GM18508 (cell line): ENCODE measurements around the gene TSPAN12.
"Not testable (repeated sequence)": the region's sequence is repeated elsewhere in the genome, so short reads cannot be mapped to it uniquely, and the experiment has no call there.

Experiments used
- ATAC-seq: cut with Tn5 transposase; IDR thresholded peaks from one replicate; pipeline ENCODE4 v1.9.1; 2021; ENCODE audit warnings: moderate number of reproducible peaks; ENCODE audit not compliant: insufficient read depth, unreplicated experiment

Gene TSPAN12

GRCh38 chr7:120809260-120809659 is 48.7 kb downstream of the TSPAN12 start:
- no peak for ATAC-seq

GRCh38 chr7:120807390-120807789 is 50.6 kb downstream of the TSPAN12 start:
- no peak for ATAC-seq

- ATAC-seq = peak; percentile 77
Observed at GRCh38 chr7:120806669-120807068, 51.3 kb downstream of the TSPAN12 start.

GRCh38 chr7:120805636-120806388 is 52.1 kb downstream of the TSPAN12 start:
- peak; percentile 55 for ATAC-seq

- no peak for ATAC-seq
Observed at GRCh38 chr7:120802751-120803150, 55.2 kb downstream of the TSPAN12 start.

GRCh38 chr7:120799813-120800475 is 58.0 kb downstream of the TSPAN12 start:
- ATAC-seq = no peak

- ATAC-seq = no peak
Observed at GRCh38 chr7:120799147-120799546, 58.8 kb downstream of the TSPAN12 start.

GRCh38 chr7:120797026-120797645 is 60.8 kb downstream of the TSPAN12 start:
- ATAC-seq = no peak

GRCh38 chr7:120794106-120794729 is 63.7 kb downstream of the TSPAN12 start:
- ATAC-seq = no peak

- ATAC-seq = no peak
Observed at GRCh38 chr7:120793213-120793936, 64.6 kb downstream of the TSPAN12 start.

GRCh38 chr7:120792861-120793130 is 65.1 kb downstream of the TSPAN12 start:
- no peak for ATAC-seq

- ATAC-seq = no peak
Observed at GRCh38 chr7:120792091-120792860, 65.7 kb downstream of the TSPAN12 start.

- ATAC-seq = no peak
Observed at GRCh38 chr7:120785095-120785494, 72.8 kb downstream of the TSPAN12 start.

GRCh38 chr7:120783721-120784120 is 74.2 kb downstream of the TSPAN12 start:
- no peak for ATAC-seq

GRCh38 chr7:120783273-120783672 is 74.7 kb downstream of the TSPAN12 start:
- ATAC-seq = no peak

GRCh38 chr7:120781924-120782323 is 76.0 kb downstream of the TSPAN12 start:
- ATAC-seq = not testable (repeated sequence)

- ATAC-seq = no peak
Observed at GRCh38 chr7:120780938-120781337, 77.0 kb downstream of the TSPAN12 start.

GRCh38 chr7:120780451-120780850 is 77.5 kb downstream of the TSPAN12 start:
- ATAC-seq = not testable (repeated sequence)

- ATAC-seq = not testable (repeated sequence)
Observed at GRCh38 chr7:120779078-120779477, 78.9 kb downstream of the TSPAN12 start.

- no peak for ATAC-seq
Observed at GRCh38 chr7:120775755-120776154, 82.2 kb downstream of the TSPAN12 start.
